ENCODE data around the gene CACNG4. TPM values are rescaled to one million over a fixed set of nuclear protein-coding genes. Genes with fewer than 3 reads are reported as not detected.

CACNG4 gene
- total RNA-seq, 4 donors from 2014 or later, result 0.42 to 0.91 TPM; not detected in 2

- 64 to 77% methylated on average over 12 of the region's 12 CpGs for WGBS, 2 donors
- DNase-seq (ENCODE audit: low spot score in 2 of 2), result no peak
- no peak overlapping the region for H3K4me3 ChIP-seq (ENCODE audit: low read depth, poor library complexity, severe bottlenecking)
- intact Hi-C loops (cut with DNase I; ENCODE audit: low total_unique reads), result no loop called here
- TF ChIP-seq POLR2A (IDR thresholded peaks at IDR 0.05), result no peak
- no peak for TF ChIP-seq CTCF (IDR thresholded peaks at IDR 0.05)
Measured at GRCh38 chr17:67018471-67019434, 54.2 kb downstream of the CACNG4 start.

GRCh38 chr17:67019809-67020208 lies 55.3 kb downstream of the CACNG4 start:
- intact Hi-C loops (cut with DNase I; ENCODE audit: low total_unique reads), result no loop called here
- DNase-seq (ENCODE audit: low spot score in 2 of 2), result no peak
- TF ChIP-seq CTCF (IDR thresholded peaks at IDR 0.05), result no peak
- TF ChIP-seq POLR2A (IDR thresholded peaks at IDR 0.05), result no peak
- WGBS, 2 donors, result 73 to 82% methylated on average over 8 of the region's 8 CpGs
- no peak overlapping the region for H3K4me3 ChIP-seq (ENCODE audit: low read depth, poor library complexity, severe bottlenecking)

GRCh38 chr17:67020293-67020766 lies 55.8 kb downstream of the CACNG4 start:
- TF ChIP-seq CTCF (IDR thresholded peaks at IDR 0.05) (no peak), POLR2A (IDR thresholded peaks at IDR 0.05) (no peak)
- DNase-seq (ENCODE audit: low spot score in 2 of 2), result no peak
- intact Hi-C loops (cut with DNase I; ENCODE audit: low total_unique reads), result no loop called here
- no peak overlapping the region for H3K4me3 ChIP-seq (ENCODE audit: low read depth, poor library complexity, severe bottlenecking)
- 61% methylated on average over 11 of the region's 11 CpGs for WGBS, 2 donors

- DNase-seq (ENCODE audit: low spot score in 2 of 2), result no peak
- 82 to 84% methylated on average over 7 of the region's 7 CpGs for WGBS, 2 donors
- TF ChIP-seq CTCF (IDR thresholded peaks at IDR 0.05) (no peak), POLR2A (IDR thresholded peaks at IDR 0.05) (no peak)
- no peak overlapping the region for H3K4me3 ChIP-seq (ENCODE audit: low read depth, poor library complexity, severe bottlenecking)
- intact Hi-C loops (cut with DNase I; ENCODE audit: low total_unique reads), result no loop called here
Measured at GRCh38 chr17:67021196-67021595, 56.7 kb downstream of the CACNG4 start.

- TF ChIP-seq POLR2A (IDR thresholded peaks at IDR 0.05), result no peak
- no peak for TF ChIP-seq CTCF (IDR thresholded peaks at IDR 0.05)
- 82 to 85% methylated on average over 15 to 16 of the region's 16 CpGs for WGBS, 2 donors
- no peak overlapping the region for H3K4me3 ChIP-seq (ENCODE audit: low read depth, poor library complexity, severe bottlenecking)
- intact Hi-C loops (cut with DNase I; ENCODE audit: low total_unique reads), result no loop called here
- DNase-seq (ENCODE audit: low spot score in 2 of 2), result no peak
Measured at GRCh38 chr17:67021743-67022450, 57.4 kb downstream of the CACNG4 start.
